ENCODE measurements around the gene FAM193B.
"Not testable (repeated sequence)": the region's sequence is repeated elsewhere in the genome, so short reads cannot be mapped to it uniquely, and the experiment has no call there.

Gene FAM193B

DNA sequence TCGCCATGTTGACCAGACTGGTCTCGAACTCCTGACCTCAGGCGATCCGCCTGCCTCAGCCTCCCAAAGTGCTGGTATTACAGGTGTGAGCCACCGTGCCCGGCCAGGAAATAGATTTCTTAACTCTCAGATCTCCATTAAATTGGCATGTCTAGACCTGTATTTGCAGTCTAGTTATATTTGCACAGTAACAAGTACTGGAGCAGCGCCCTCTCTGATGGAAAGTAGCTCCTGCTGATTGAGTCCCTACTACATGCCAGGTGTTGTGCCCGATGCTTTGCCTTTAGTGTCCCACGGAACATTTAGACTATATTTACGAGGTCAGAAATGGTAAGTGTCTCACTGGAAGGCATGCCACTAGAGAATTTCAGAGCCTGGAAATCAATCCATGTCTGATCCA, 21.8 kb upstream of the FAM193B start:
- Histone ChIP-seq H3K4me3 (replicated peaks; ENCODE audit: low read depth, low read length) (no peak overlapping the region), H3K36me3 (ENCODE audit: control insufficient read depth, insufficient read depth, low read length) (no peaks in the 10 kb centered on the region), H3K27me3 (replicated peaks; ENCODE audit: control insufficient read depth, insufficient read depth, low read length) (no peaks in the 10 kb centered on the region)
- DNase-seq (ENCODE audit: extremely low read depth, insufficient read length): no peak
- no peak for TF ChIP-seq CTCF (IDR thresholded peaks at IDR 0.05; ENCODE audit: insufficient read depth, low read length, poor library complexity, severe bottlenecking)

DNA sequence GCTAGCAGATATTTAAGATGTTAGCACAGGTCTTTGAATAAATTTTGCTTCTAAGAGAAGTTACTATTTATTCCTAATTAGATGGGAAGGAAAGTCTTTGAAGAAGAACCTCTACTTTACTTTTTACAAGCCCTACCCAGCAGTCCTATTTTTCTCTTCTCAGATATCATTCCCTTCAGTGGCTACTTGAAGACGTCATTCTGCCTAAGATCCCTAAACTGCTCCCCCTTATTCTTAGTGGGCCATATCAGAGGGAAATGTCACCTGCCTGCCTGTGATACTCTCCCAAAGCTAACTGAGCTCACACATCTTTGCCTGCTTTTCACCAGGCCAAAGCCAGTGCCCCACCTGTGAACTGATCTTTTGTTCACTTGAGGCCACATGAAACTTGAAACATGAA, 21.1 kb upstream of the FAM193B start:
- Histone ChIP-seq H3K4me3 (replicated peaks; ENCODE audit: low read depth, low read length) (no peak overlapping the region), H3K27me3 (replicated peaks; ENCODE audit: control insufficient read depth, insufficient read depth, low read length) (no peaks in the 10 kb centered on the region), H3K36me3 (ENCODE audit: control insufficient read depth, insufficient read depth, low read length) (no peaks in the 10 kb centered on the region)
- no peak for TF ChIP-seq CTCF (IDR thresholded peaks at IDR 0.05; ENCODE audit: insufficient read depth, low read length, poor library complexity, severe bottlenecking)
- no peak for DNase-seq (ENCODE audit: extremely low read depth, insufficient read length)

- TF ChIP-seq CTCF (IDR thresholded peaks at IDR 0.05; ENCODE audit: insufficient read depth, low read length, poor library complexity, severe bottlenecking): no peak
- Histone ChIP-seq H3K4me3 (replicated peaks; ENCODE audit: low read depth, low read length) (no peak overlapping the region), H3K27me3 (replicated peaks; ENCODE audit: control insufficient read depth, insufficient read depth, low read length) (no peaks in the 10 kb centered on the region; the same call in 1 of the 2 replicates), H3K36me3 (ENCODE audit: control insufficient read depth, insufficient read depth, low read length) (no peaks in the 10 kb centered on the region)
- no peak for DNase-seq (ENCODE audit: extremely low read depth, insufficient read length)
Observed at GRCh38 chr5:177569894-177570293, 15.5 kb upstream of the FAM193B start.

DNA sequence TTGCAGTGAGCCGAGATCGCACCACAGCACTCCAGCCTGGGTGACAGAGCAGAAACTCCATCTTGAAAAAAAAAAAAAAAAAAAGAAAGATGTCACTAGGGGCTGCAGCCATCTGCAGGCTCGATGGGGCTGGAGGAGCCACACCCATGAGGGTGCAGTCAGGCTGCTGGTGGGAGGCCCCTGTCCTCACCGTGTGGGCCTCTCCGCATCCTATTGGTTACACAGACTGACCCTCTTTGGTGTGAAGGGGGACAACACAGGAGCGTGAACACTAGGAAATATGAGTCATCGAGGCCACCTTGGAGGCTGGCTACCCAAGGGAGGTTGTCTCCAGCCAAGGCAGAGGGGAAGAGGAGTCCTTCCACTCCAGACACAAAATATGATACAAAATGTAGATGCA, 14.0 kb upstream of the FAM193B start:
- no peak for DNase-seq (ENCODE audit: extremely low read depth, insufficient read length)
- Histone ChIP-seq H3K4me3 (replicated peaks; ENCODE audit: low read depth, low read length) (no peak overlapping the region), H3K36me3 (ENCODE audit: control insufficient read depth, insufficient read depth, low read length) (no peaks in the 10 kb centered on the region), H3K27me3 (replicated peaks; ENCODE audit: control insufficient read depth, insufficient read depth, low read length) (no peaks in the 10 kb centered on the region; the same call in 1 of the 2 replicates)
- no peak for TF ChIP-seq CTCF (IDR thresholded peaks at IDR 0.05; ENCODE audit: insufficient read depth, low read length, poor library complexity, severe bottlenecking)

DNA sequence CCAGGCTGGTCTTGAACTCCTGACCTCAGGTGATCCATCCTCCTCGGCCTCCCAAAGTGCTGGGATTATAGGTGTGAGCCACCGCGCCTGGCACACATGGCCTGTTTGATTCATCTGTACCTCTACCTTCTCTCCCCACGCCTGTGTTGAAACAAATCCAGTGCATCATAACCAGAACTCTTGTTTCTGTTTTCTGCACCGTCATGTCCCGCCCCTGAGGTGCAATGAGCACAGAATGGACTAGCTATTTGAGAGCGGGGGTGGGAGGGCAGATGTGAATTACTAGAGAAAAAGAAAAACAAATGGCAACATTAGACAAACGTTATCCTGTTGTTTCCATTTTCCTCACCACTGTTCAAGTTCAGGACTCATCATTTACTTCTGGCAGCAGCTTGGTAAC, 10.7 kb upstream of the FAM193B start:
- TF ChIP-seq CTCF (IDR thresholded peaks at IDR 0.05; ENCODE audit: insufficient read depth, low read length, poor library complexity, severe bottlenecking): no peak
- no peaks in the 10 kb centered on the region; the same call in 1 of the 2 replicates for H3K27me3 ChIP-seq (replicated peaks; ENCODE audit: control insufficient read depth, insufficient read depth, low read length)
- no peak overlapping the region for H3K4me3 ChIP-seq (replicated peaks; ENCODE audit: low read depth, low read length)
- DNase-seq (ENCODE audit: extremely low read depth, insufficient read length): no peak
- H3K36me3 ChIP-seq (ENCODE audit: control insufficient read depth, insufficient read depth, low read length): no peaks in the 10 kb centered on the region

GRCh38 chr5:177559446-177559941, 5.1 kb upstream of the FAM193B start:
- H3K36me3 ChIP-seq (ENCODE audit: control insufficient read depth, insufficient read depth, low read length); H3K27me3 ChIP-seq (replicated peaks; ENCODE audit: control insufficient read depth, insufficient read depth, low read length); DNase-seq (ENCODE audit: extremely low read depth, insufficient read length); H3K4me3 ChIP-seq (replicated peaks; ENCODE audit: low read depth, low read length): not testable (repeated sequence)
